PC-9 (cell line): Measurements from ENCODE around the gene CDC73. TPM values are rescaled to one million over a fixed set of nuclear protein-coding genes. Genes with fewer than 3 reads are reported as not detected.

Experiments used
- BruUV-seq: library from RNA; stranded (reverse); fragments of 400-500 nt; replicated peaks from 2 replicates; lab custom pipeline; 2021; lab: Mats Ljungman, UMichigan
- CTCF ChIA-PET: fragments of 300-600 bp; sonication (Branson Sonifier 250); formaldehyde crosslinking; loops from one replicate; lab custom pipeline; 2022; ENCODE audit warnings: antibody characterized with exemption; lab: Charles Lee
- POLR2A ChIA-PET: fragments of 300-600 bp; sonication (Branson Sonifier 250); formaldehyde crosslinking; loops from one replicate; lab custom pipeline; 2022; ENCODE audit warnings: antibody characterized with exemption; ENCODE audit not compliant: unreplicated experiment; lab: Charles Lee
- DNase-seq, 2 experiments: peaks; one replicate each; pipeline versions ENCODE4 v3.0.0 to v3.0.0-alpha.2; 2015 to 2022; ENCODE audit warnings: mixed read lengths in 1 of 2
- H2AFZ ChIP-seq: fragments of 200-600 bp; sonication (generic); 2 replicates; pipeline ENCODE4 v1.8.1; 2017; ENCODE audit warnings: antibody characterized with exemption
- H3F3A ChIP-seq: fragments of 200-600 bp; sonication (generic); 2 replicates; pipeline ENCODE4 v1.8.1; 2017; ENCODE audit warnings: antibody characterized with exemption, mild to moderate bottlenecking, low read depth; ENCODE audit not compliant: insufficient read depth
- H3K27ac ChIP-seq: fragments of 200-600 bp; sonication (generic); 2 replicates; pipeline ENCODE4 v1.6.1; 2016; ENCODE audit warnings: mixed run types
- H3K27me3 ChIP-seq: fragments of 200-600 bp; sonication (generic); 2 replicates; pipeline ENCODE4 v1.6.1; 2016; ENCODE audit warnings: low read depth, mixed run types; ENCODE audit not compliant: insufficient read depth
- H3K36me3 ChIP-seq: fragments of 200-600 bp; sonication (generic); 2 replicates; pipeline ENCODE4 v1.6.1; 2016; ENCODE audit warnings: low read depth, mixed run types
- H3K4me1 ChIP-seq: fragments of 200-600 bp; sonication (generic); replicated peaks from 2 replicates; pipeline ENCODE4 v1.6.1; 2016; ENCODE audit warnings: mixed run types; ENCODE audit not compliant: insufficient read depth
- H3K4me2 ChIP-seq: fragments of 200-600 bp; sonication (generic); 2 replicates; pipeline ENCODE4 v1.6.1; 2017; ENCODE audit warnings: mixed run types
- H3K4me3 ChIP-seq: fragments of 200-600 bp; sonication (generic); 2 replicates; pipeline ENCODE4 v1.6.1; 2016; ENCODE audit warnings: mixed run types
- H3K79me2 ChIP-seq: fragments of 200-600 bp; sonication (generic); 2 replicates; pipeline ENCODE4 v1.6.1; 2017; ENCODE audit warnings: low read depth, mixed run types
- H3K9me2 ChIP-seq: fragments of 200-600 bp; sonication (generic); 2 replicates; pipeline ENCODE4 v1.8.1; 2017; ENCODE audit warnings: mild to moderate bottlenecking; ENCODE audit not compliant: insufficient read depth
- H3K9me3 ChIP-seq: fragments of 200-600 bp; sonication (generic); 2 replicates; pipeline ENCODE4 v1.8.1; 2016; ENCODE audit warnings: low read depth; ENCODE audit not compliant: insufficient read depth
- H4K20me1 ChIP-seq: fragments of 200-600 bp; sonication (generic); 2 replicates; pipeline ENCODE4 v1.8.1; 2017; ENCODE audit not compliant: insufficient read depth
- EZH2 ChIP-seq: fragments of 200-600 bp; sonication (generic); IDR thresholded peaks from 2 replicates; pipeline ENCODE4 v1.8.0; 2017; ENCODE audit warnings: antibody characterized with exemption, low read depth
- intact Hi-C: fragments of 100-400 bp; cut with micrococcal nuclease; formaldehyde crosslinking; loops from one replicate; pipeline ENCODE4 v1.10.0; 2022; ENCODE audit not compliant: unreplicated experiment
- total RNA-seq: library from RNA; stranded (reverse); gene quantifications from 2 replicates; pipeline ENCODE4 v1.2.3, GENCODE V29; 2021
- TF ChIP-seq, protein P1 (sequence below): fragments of 200-600 bp; sonication (generic); conservative IDR thresholded peaks from 2 replicates; pipeline ENCODE4 v1.6.1; 2017; ENCODE audit warnings: mixed run types, antibody characterized with exemption, mild to moderate bottlenecking, moderate library complexity

Gene CDC73
- total RNA-seq, 1 experiment from 2014 or later, result 39.6 TPM

DNA sequence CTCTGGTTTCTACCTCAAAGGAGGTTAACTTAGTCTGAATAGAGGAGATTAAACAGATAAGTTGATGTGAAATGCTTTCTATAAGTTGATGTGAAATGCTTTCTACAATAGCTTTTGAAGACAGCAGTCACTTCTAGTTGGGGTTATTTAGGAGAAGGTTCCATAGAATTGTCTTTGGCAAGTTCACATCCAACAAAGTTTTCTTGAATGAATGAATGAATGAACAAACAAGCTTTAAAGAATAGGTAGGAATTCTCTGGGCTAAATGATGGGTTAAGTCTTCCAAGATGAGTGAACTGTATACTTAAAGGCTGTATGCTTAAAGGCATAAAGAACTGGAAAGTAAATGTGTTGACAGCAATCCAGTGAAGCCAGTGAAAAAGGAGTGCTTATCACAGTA is 1.9 kb downstream of the CDC73 start:
- H3K4me2 ChIP-seq, result peak overlapping the region; percentile 89
- intact Hi-C loops, result no loop called here
- peak overlapping the region; percentile 100 for H3K4me3 ChIP-seq
- no peak overlapping the region; the same call in 1 of the 2 replicates for H3K27ac ChIP-seq
- H3K27me3 ChIP-seq, result no peaks in the 10 kb centered on the region
- H3K79me2 ChIP-seq, result peaks cover 44% of the 10 kb centered on the region
- H3K4me1 ChIP-seq, result peaks cover 15% of the 10 kb centered on the region; the same call in 1 of the 2 replicates
- ChIA-PET POLR2A (no interaction called here), CTCF (no interaction called here)
- peaks cover 8% of the 10 kb centered on the region for H3F3A ChIP-seq
- TF ChIP-seq, protein P1, sequence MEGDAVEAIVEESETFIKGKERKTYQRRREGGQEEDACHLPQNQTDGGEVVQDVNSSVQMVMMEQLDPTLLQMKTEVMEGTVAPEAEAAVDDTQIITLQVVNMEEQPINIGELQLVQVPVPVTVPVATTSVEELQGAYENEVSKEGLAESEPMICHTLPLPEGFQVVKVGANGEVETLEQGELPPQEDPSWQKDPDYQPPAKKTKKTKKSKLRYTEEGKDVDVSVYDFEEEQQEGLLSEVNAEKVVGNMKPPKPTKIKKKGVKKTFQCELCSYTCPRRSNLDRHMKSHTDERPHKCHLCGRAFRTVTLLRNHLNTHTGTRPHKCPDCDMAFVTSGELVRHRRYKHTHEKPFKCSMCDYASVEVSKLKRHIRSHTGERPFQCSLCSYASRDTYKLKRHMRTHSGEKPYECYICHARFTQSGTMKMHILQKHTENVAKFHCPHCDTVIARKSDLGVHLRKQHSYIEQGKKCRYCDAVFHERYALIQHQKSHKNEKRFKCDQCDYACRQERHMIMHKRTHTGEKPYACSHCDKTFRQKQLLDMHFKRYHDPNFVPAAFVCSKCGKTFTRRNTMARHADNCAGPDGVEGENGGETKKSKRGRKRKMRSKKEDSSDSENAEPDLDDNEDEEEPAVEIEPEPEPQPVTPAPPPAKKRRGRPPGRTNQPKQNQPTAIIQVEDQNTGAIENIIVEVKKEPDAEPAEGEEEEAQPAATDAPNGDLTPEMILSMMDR, result no peak
- no peak for TF ChIP-seq EZH2
- peaks cover 16% of the 10 kb centered on the region; the same call in 1 of the 2 replicates for H4K20me1 ChIP-seq
- no peaks in the 10 kb centered on the region for H3K9me2 ChIP-seq
- H3K36me3 ChIP-seq, result no peaks in the 10 kb centered on the region; the same call in 1 of the 2 replicates
- BruUV-seq, result no TSS peak
- no peak for DNase-seq
- no peaks in the 10 kb centered on the region for H3K9me3 ChIP-seq
- H2AFZ ChIP-seq, result no peak overlapping the region

DNA sequence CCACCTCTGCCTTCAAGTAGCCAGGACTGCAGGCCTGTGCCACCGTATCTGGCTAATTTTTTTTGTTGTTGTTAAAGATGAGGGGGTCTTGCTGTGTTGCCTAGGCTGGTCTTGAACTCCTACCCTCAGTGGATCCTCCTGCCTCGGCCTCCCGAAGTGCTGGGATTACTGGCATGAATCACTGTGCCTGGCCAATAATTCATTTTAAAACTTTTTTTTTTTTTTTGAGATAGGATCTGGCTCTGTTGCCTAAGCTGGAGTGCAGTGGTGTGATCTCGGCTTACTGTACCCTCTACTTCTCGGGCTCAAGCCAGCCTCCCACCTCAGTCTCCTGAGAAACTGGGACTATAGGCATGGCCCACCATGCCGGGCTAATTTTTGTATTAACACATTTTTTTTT is 3.5 kb downstream of the CDC73 start:
- Histone ChIP-seq H3K36me3 (peaks cover 2% of the 10 kb centered on the region; the same call in 1 of the 2 replicates), H3K4me3 (no peak overlapping the region), H3K27ac (no peak overlapping the region), H4K20me1 (peaks cover 16% of the 10 kb centered on the region; the same call in 1 of the 2 replicates), H3K9me2 (no peaks in the 10 kb centered on the region), H3K79me2 (peaks cover 44% of the 10 kb centered on the region), H3F3A (peaks cover 8% of the 10 kb centered on the region), H3K27me3 (no peaks in the 10 kb centered on the region), H3K4me1 (peaks cover 15% of the 10 kb centered on the region; the same call in 1 of the 2 replicates), H3K9me3 (no peaks in the 10 kb centered on the region), H2AFZ (no peak overlapping the region), H3K4me2 (no peak overlapping the region)
- POLR2A ChIA-PET, result no interaction called here
- no TSS peak for BruUV-seq
- TF ChIP-seq EZH2, result no peak
- TF ChIP-seq, protein P1, result no peak
- CTCF ChIA-PET, result no interaction called here
- intact Hi-C loops, result no loop called here
- no peak for DNase-seq

DNA sequence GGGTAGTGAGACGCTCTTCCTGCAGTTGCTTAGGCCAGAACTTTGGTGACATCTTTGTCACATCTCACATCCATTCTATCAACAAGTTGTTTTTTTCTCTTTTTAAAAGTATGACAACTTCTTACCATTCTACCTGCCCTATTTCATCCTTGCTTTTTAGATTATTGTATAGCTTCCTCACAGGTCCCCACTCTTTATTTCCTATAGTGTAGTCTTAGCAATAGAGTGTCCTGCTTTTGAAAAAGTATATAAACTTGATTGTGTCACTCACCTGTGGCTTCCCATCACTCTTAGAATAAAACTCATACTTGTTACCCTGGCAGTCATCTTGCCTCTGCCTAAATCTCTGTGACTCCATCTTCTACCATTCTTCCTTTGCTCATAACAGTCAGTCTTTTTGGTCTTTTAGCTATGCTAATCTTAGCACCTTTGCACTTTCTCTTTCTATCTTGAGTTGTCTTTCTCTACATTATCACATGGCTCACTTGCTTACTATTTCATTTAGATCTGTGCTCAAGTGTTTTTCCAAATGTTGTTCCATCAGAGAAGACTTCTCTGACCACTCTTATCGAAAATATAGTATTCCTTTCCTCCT is 9.5 kb downstream of the CDC73 start:
- ChIA-PET CTCF (interaction anchor here (0.6 kb wide), 1 partner anchor 231 kb away, joined by 3 read pairs; no protein-coding TSS in a partner anchor), POLR2A (no interaction called here)
- no peak for DNase-seq
- intact Hi-C loops, result no loop called here
- no peaks in the 10 kb centered on the region for H3F3A ChIP-seq
- H3K4me1 ChIP-seq, result no peaks in the 10 kb centered on the region
- no peaks in the 10 kb centered on the region for H3K9me3 ChIP-seq
- BruUV-seq, result no TSS peak
- H3K27me3 ChIP-seq, result no peaks in the 10 kb centered on the region
- peaks cover 11% of the 10 kb centered on the region for H3K79me2 ChIP-seq
- no peaks in the 10 kb centered on the region for H3K9me2 ChIP-seq
- H4K20me1 ChIP-seq, result no peaks in the 10 kb centered on the region
- H3K4me2 ChIP-seq, result no peak overlapping the region
- no peak overlapping the region for H2AFZ ChIP-seq
- no peak overlapping the region for H3K27ac ChIP-seq
- no peak for TF ChIP-seq EZH2
- TF ChIP-seq, protein P1, result no peak
- H3K4me3 ChIP-seq, result no peak overlapping the region
- peaks cover 14% of the 10 kb centered on the region for H3K36me3 ChIP-seq
